ENCODE measurements around the gene DNAH17.

The DNAH17 gene

GRCh38 chr17:78421084-78421533 is 156.1 kb downstream of the DNAH17 start:
- Histone ChIP-seq H3K4me3 (ENCODE audit: low read length) (no peak overlapping the region), H3K27me3 (ENCODE audit: control insufficient read depth, insufficient read depth, low read length) (no peaks in the 10 kb centered on the region), H3K9ac (ENCODE audit: low read length) (no peak overlapping the region), H3K4me1 (ENCODE audit: control insufficient read depth, insufficient read depth, low read length) (peaks cover 30% of the 10 kb centered on the region), H3K9me3 (ENCODE audit: control insufficient read depth, low read length) (no peaks in the 10 kb centered on the region), H3K36me3 (ENCODE audit: control insufficient read depth, insufficient read depth, low read length) (peaks cover 6% of the 10 kb centered on the region)

DNA sequence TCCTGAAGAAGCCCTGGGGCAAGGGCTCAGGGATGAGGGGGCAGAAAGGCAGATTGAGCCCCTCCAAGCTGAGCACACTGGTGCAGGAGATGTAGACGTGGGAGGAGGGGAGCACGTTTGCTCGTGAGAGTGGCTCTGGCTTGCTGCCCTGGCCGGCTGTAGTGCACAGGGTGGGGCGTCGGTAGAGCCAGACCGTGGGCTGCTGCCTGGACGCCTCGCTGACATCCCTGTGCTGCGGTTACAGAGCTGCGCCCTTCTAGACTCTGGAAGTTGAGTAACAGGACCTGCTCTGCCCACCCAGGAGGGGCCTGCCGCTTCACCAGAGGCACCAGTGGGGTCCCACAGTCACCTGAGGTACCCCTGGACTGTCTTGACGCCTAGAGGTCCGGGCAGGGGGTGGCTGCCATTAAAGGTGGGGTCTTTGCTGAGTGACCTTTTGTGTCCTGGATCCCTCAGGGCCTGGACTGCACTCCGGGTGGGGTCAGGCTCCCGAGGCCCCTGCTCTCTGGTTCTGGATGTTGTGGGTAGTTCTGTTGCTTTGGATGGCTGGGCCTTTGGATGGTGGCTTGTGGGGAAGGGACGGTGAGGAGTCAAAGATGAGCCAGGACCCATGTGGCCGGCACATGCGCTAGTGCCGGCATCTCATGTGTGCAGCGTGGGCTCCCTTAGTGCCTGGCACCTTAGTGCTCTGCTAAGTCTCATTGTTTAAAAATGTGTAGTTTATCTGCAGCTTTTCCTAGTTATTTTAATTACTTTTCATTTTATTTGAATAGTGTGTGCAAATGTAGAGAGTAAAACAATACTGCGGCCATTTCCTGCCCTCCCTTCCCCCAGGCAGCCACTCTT is 157.0 kb downstream of the DNAH17 start:
- no peak overlapping the region for H3K9ac ChIP-seq (ENCODE audit: low read length)
- peaks cover 6% of the 10 kb centered on the region for H3K36me3 ChIP-seq (ENCODE audit: control insufficient read depth, insufficient read depth, low read length)
- H3K4me3 ChIP-seq (ENCODE audit: low read length), result no peak overlapping the region

DNA sequence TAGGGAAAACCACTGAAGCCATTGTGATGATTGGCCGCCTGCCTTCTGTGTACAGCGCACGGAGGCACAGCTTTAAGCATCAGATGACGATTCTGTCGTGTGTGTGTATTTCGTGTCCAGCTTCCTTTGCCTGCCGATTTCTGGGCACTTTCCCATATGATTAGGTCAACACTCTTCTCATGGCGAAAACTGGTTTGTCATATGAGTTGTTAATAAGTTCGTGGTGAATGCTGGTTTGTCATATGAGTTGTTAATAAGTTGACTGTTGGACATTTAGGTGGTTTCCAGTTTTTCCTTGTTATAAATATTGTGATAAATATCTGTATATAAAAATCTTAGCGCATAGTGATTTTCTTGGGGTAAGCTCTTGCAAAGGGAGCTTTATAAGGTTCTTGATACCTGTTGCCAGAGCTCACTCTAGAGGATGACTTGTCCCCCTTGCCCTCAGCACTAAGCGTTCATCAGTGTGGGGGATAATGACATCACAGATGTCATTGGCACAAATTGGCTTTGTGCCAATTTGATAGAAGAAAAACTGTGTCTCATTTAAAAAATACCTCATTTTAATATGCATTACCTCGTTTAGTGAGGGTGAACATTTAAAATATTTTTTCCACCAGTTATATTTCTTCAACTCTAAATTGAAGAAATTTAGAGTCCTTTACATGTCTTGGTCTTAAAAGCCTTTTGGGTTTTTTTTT is 158.7 kb downstream of the DNAH17 start:
- Histone ChIP-seq H3K27me3 (ENCODE audit: control insufficient read depth, insufficient read depth, low read length) (no peaks in the 10 kb centered on the region), H3K9ac (ENCODE audit: low read length) (no peak overlapping the region), H3K4me3 (ENCODE audit: low read length) (no peak overlapping the region), H3K36me3 (ENCODE audit: control insufficient read depth, insufficient read depth, low read length) (no peaks in the 10 kb centered on the region), H3K9me3 (ENCODE audit: control insufficient read depth, low read length) (no peaks in the 10 kb centered on the region), H3K4me1 (ENCODE audit: control insufficient read depth, insufficient read depth, low read length) (peaks cover 26% of the 10 kb centered on the region)

More for the DNA sequence above, 157.0 kb downstream of the DNAH17 start:
- Histone ChIP-seq H3K4me1 (ENCODE audit: control insufficient read depth, insufficient read depth, low read length) (peaks cover 35% of the 10 kb centered on the region), H3K9me3 (ENCODE audit: control insufficient read depth, low read length) (no peaks in the 10 kb centered on the region), H3K27me3 (ENCODE audit: control insufficient read depth, insufficient read depth, low read length) (no peaks in the 10 kb centered on the region)

GRCh38 chr17:78417531-78417909 is 159.7 kb downstream of the DNAH17 start:
- peaks cover 26% of the 10 kb centered on the region for H3K4me1 ChIP-seq (ENCODE audit: control insufficient read depth, insufficient read depth, low read length)
- H3K36me3 ChIP-seq (ENCODE audit: control insufficient read depth, insufficient read depth, low read length), result no peaks in the 10 kb centered on the region
- H3K27me3 ChIP-seq (ENCODE audit: control insufficient read depth, insufficient read depth, low read length), result no peaks in the 10 kb centered on the region
- H3K4me3 ChIP-seq (ENCODE audit: low read length), result no peak overlapping the region
- no peaks in the 10 kb centered on the region for H3K9me3 ChIP-seq (ENCODE audit: control insufficient read depth, low read length)
- H3K9ac ChIP-seq (ENCODE audit: low read length), result no peak overlapping the region

GRCh38 chr17:78416791-78417530 is 160.2 kb downstream of the DNAH17 start:
- Histone ChIP-seq H3K27me3 (ENCODE audit: control insufficient read depth, insufficient read depth, low read length) (no peaks in the 10 kb centered on the region), H3K9me3 (ENCODE audit: control insufficient read depth, low read length) (no peaks in the 10 kb centered on the region)

DNA sequence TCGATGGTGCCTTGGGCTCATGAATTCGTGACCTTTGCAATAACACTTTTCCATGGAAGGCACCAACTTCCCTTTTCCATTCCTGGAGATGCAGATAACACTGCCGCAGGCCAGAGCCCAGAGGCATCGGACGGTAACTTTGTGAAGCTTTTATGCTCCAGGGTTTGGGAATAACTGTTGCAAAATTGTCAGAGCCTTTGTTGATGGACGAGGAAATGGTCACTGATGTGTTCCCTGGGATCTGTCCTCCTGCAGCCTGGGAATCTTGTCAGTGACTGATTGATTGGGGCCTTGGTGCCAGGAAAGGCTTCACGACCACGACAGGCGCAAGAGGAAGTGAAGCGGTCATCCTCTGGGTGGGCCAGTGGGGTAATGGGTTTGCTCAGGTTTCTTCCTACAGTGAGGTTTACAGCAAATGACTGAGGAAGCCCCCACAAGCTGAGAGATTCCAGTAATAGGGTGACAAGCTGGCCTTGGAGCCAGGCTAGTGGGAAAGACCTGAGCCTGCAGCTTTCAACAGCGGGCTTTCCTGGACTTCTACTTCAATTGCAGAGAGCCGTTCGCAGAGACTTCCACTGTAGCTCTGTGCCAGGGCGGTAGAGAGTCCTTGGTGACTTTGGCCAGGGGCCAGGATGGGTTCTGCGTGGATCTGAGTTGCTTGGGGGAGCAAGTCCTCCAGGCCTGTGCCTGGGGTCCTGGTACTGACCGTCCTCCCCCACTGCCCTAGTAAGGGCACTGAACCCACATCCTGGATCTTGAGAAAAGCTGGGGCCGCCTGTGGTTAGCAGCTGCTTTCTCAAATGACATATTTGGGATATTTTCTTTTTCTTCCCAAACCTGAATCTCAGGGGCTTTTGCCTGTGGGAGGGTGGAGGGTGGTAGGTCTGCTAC is 161.1 kb downstream of the DNAH17 start:
- H3K36me3 ChIP-seq (ENCODE audit: control insufficient read depth, insufficient read depth, low read length), result no peaks in the 10 kb centered on the region
- H3K9ac ChIP-seq (ENCODE audit: low read length), result peak overlapping the region; percentile 52
- H3K4me1 ChIP-seq (ENCODE audit: control insufficient read depth, insufficient read depth, low read length), result peaks cover 32% of the 10 kb centered on the region
- no peaks in the 10 kb centered on the region for H3K9me3 ChIP-seq (ENCODE audit: control insufficient read depth, low read length)
- no peak overlapping the region for H3K4me3 ChIP-seq (ENCODE audit: low read length)
- no peaks in the 10 kb centered on the region for H3K27me3 ChIP-seq (ENCODE audit: control insufficient read depth, insufficient read depth, low read length)

More at GRCh38 chr17:78416791-78417530, 160.2 kb downstream of the DNAH17 start:
- Histone ChIP-seq H3K4me1 (ENCODE audit: control insufficient read depth, insufficient read depth, low read length) (peaks cover 25% of the 10 kb centered on the region), H3K36me3 (ENCODE audit: control insufficient read depth, insufficient read depth, low read length) (no peaks in the 10 kb centered on the region), H3K4me3 (ENCODE audit: low read length) (no peak overlapping the region), H3K9ac (ENCODE audit: low read length) (peak overlapping the region; percentile 52)

DNA sequence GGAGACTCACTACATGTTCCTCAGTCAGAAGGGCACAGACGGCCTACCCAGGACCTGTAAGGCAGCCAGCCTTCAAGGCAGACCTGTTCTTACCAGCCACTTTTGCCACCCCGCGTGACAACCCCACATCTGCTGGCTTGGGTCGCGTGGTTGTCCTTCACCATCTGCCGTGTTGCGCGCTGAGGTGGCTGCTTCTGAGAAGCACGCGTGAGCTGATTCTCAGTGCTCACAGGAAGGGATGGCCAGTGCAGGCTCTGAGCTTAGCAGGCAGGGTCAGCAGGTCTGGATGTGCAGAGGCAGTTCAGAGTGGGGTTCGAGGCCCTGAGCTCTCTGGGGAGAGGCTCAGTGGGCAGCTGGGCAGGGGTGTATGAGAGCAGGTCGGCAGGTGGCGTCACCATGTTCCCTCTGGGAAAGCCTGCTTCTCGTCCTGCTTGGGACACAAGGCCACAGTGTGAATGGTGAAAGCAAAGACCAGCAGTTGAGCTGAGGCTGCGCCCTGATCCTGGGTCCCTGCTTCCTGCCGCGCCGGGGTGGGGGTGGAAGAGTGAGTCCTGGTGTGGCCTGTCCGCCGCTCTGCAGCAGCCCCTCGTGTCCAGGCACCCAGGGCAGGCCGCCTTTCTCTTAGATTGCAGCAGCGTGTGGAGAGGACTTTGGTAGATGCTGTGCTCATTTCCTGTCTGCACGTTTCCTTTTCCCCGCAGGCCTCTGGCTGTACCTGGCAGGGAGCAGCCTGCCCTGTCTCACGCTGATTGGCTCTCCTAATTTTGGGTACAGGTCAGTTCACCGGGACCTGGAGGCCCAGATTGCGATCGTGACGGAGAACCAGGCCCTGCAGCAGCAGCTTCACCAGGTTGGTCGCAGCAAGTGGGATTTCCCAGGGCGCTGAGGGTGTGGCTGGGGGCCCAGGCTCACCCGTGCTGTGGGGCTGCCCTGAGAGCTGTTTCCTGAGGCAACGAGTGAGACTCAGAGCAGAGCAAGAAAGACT is 162.7 kb downstream of the DNAH17 start:
- H3K36me3 ChIP-seq (ENCODE audit: control insufficient read depth, insufficient read depth, low read length), result no peaks in the 10 kb centered on the region
- no peaks in the 10 kb centered on the region for H3K9me3 ChIP-seq (ENCODE audit: control insufficient read depth, low read length)
- no peak overlapping the region for H3K4me3 ChIP-seq (ENCODE audit: low read length)
- H3K9ac ChIP-seq (ENCODE audit: low read length), result no peak overlapping the region
- no peaks in the 10 kb centered on the region for H3K27me3 ChIP-seq (ENCODE audit: control insufficient read depth, insufficient read depth, low read length)
- peaks cover 42% of the 10 kb centered on the region for H3K4me1 ChIP-seq (ENCODE audit: control insufficient read depth, insufficient read depth, low read length)

DNA sequence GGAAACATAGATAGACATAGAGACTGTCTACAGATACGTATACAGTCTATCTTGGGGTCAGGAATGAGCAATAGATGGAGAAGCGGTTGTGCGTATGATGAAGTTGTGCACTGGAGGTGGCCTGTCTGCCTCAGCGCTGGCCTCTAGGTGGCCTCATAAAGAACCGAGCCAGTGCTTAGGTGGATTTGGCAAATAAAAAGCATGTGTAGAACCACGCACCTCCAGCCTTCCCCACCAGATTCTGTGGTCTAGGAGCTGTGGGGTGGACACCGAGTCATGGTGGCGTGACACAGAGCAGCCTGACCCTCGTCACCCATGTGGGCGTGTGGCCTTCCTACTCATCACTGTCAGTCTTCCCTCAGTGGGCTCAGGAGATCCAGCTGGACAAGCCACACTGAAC is 164.8 kb downstream of the DNAH17 start:
- Histone ChIP-seq H3K27me3 (ENCODE audit: control insufficient read depth, insufficient read depth, low read length) (no peaks in the 10 kb centered on the region), H3K4me1 (ENCODE audit: control insufficient read depth, insufficient read depth, low read length) (peaks cover 60% of the 10 kb centered on the region), H3K9me3 (ENCODE audit: control insufficient read depth, low read length) (no peaks in the 10 kb centered on the region), H3K4me3 (ENCODE audit: low read length) (no peak overlapping the region), H3K36me3 (ENCODE audit: control insufficient read depth, insufficient read depth, low read length) (no peaks in the 10 kb centered on the region), H3K9ac (ENCODE audit: low read length) (peak overlapping the region; percentile 9)

DNA sequence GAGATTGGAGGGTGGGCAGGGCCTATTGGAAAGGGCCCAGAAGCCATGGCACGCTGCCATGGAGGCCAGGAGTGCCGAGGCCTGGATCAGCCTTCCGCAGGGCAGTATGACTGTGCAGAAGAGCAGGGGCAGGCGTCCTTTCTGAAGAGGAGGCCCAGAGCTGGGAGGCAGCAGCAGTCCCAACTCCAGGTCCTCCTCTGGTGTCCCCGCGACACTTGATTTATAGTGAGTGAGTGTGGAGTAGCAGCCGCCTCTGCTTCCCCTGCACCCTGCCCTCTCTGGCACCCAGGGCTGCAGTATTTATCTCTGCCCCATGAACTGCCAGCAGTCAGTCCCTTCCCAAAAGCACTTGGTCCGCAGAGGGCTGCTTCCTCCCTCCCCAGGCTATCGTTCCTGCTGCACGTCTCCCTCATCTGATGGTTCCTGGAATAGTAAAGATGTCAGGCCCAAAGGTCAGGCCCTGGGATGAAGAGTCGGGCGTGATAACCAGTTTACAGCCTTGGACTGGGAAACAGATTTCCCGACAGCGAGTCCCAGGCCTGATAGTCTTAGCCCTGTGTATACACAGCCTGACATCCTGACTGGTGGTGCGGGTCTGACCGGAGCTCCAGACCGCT is 165.8 kb downstream of the DNAH17 start:
- H3K36me3 ChIP-seq (ENCODE audit: control insufficient read depth, insufficient read depth, low read length), result no peaks in the 10 kb centered on the region

DNA sequence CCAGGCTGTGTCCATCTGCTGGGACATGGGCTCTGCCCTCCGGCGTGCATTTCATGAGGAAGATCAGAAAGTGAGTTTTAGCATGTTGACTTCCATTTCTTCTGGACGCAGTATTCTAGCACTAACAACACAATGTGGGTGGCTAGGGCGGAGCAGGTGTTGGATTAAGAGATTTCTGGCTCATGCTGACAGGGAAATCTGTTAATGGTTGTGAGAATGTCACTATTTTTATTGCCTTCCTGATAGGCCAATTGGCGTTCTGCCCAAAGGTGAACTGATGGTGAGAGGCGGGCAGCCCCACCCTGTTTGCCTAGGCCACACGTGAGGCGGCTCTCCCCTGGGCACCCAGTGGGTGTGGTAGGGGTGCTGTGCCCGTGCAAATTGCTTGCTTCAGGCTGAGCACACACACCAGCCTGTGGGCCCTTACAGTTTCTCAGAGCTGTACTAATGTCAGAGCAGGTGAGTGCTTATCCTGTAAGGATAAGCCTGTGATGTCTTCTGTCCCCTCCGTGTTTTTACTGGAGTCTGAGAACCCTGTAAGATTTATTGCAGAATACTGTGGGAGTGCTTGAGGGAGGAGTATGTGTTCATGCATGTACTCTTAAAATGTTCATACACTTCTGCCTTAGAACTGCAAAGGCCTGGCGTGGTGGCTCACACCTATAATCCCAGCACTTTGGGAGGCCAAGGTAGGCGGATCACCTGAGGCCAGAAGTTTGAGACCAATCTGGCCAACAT is 167.8 kb downstream of the DNAH17 start:
- Histone ChIP-seq H3K4me1 (ENCODE audit: control insufficient read depth, insufficient read depth, low read length) (peaks cover 54% of the 10 kb centered on the region), H3K9ac (ENCODE audit: low read length) (no peak overlapping the region)

More for the DNA sequence above, 165.8 kb downstream of the DNAH17 start:
- H3K4me3 ChIP-seq (ENCODE audit: low read length), result no peak overlapping the region
- no peaks in the 10 kb centered on the region for H3K9me3 ChIP-seq (ENCODE audit: control insufficient read depth, low read length)
- peaks cover 60% of the 10 kb centered on the region for H3K4me1 ChIP-seq (ENCODE audit: control insufficient read depth, insufficient read depth, low read length)
- H3K9ac ChIP-seq (ENCODE audit: low read length), result no peak overlapping the region
- H3K27me3 ChIP-seq (ENCODE audit: control insufficient read depth, insufficient read depth, low read length), result no peaks in the 10 kb centered on the region

More for the DNA sequence above, 167.8 kb downstream of the DNAH17 start:
- Histone ChIP-seq H3K9me3 (ENCODE audit: control insufficient read depth, low read length) (no peaks in the 10 kb centered on the region), H3K4me3 (ENCODE audit: low read length) (no peak overlapping the region), H3K27me3 (ENCODE audit: control insufficient read depth, insufficient read depth, low read length) (no peaks in the 10 kb centered on the region), H3K36me3 (ENCODE audit: control insufficient read depth, insufficient read depth, low read length) (peaks cover 4% of the 10 kb centered on the region)

Measured in mucosa of stomach (tissue), 1 donor.